RCC 7860 (cell line): Measurements from ENCODE around the gene CCR5.

ENCODE experiments used
- DNase-seq: peaks from one replicate; pipeline ENCODE4 v3.0.0-alpha.2; 2015; ENCODE audit warnings: low spot score
- FAIRE-seq: peaks from 2 replicates; lab custom pipeline; 2012; peaks lifted over from hg19 to GRCh38; lab: Jason Lieb, UNC

Gene CCR5

DNA sequence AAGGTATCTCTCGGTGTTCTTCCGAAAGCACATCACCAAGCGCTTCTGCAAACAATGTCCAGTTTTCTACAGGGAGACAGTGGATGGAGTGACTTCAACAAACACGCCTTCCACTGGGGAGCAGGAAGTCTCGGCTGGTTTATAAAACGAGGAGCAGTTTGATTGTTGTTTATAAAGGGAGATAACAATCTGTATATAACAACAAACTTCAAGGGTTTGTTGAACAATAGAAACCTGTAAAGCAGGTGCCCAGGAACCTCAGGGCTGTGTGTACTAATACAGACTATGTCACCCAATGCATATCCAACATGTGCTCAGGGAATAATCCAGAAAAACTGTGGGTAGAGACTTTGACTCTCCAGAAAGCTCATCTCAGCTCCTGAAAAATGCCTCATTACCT, 12.3 kb upstream of the CCR5 start:
- FAIRE-seq (no peak), DNase-seq (no peak)

DNA sequence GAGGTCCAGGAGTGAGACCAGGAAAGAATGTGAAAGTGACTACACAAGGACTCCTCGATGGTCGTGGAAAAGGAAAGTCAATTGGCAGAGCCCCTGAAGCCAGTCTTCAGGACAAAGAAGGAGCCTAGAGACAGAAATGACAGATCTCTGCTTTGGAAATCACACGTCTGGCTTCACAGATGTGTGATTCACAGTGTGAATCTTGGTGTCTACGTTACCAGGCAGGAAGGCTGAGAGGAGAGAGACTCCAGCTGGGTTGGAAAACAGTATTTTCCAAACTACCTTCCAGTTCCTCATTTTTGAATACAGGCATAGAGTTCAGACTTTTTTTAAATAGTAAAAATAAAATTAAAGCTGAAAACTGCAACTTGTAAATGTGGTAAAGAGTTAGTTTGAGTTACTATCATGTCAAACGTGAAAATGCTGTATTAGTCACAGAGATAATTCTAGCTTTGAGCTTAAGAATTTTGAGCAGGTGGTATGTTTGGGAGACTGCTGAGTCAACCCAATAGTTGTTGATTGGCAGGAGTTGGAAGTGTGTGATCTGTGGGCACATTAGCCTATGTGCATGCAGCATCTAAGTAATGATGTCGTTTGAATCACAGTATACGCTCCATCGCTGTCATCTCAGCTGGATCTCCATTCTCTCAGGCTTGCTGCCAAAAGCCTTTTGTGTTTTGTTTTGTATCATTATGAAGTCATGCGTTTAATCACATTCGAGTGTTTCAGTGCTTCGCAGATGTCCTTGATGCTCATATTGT, 10.8 kb upstream of the CCR5 start:
- peak; percentile 11 for DNase-seq

DNA sequence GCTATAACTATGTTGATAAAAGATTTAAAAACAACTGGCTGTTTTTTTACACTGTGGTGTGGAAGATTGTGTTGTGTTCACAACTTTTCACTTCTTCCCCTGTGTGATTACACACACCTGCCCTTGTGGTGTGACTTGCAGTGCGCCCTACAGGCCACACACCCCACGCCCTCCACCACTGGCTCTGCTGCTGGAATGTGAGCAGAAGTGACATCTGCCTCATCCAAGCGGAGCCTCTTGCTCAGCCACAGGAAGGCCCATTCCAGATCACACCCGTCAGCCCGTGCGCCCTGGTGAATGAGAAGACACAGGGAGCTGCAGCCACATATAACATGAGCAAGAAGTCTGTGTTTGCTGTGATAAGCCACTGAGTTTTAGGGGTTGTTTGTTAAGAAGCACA, 9.8 kb upstream of the CCR5 start:
- no peak for DNase-seq
- FAIRE-seq: no peak

More for the DNA sequence above, 10.8 kb upstream of the CCR5 start:
- no peak for FAIRE-seq

DNA sequence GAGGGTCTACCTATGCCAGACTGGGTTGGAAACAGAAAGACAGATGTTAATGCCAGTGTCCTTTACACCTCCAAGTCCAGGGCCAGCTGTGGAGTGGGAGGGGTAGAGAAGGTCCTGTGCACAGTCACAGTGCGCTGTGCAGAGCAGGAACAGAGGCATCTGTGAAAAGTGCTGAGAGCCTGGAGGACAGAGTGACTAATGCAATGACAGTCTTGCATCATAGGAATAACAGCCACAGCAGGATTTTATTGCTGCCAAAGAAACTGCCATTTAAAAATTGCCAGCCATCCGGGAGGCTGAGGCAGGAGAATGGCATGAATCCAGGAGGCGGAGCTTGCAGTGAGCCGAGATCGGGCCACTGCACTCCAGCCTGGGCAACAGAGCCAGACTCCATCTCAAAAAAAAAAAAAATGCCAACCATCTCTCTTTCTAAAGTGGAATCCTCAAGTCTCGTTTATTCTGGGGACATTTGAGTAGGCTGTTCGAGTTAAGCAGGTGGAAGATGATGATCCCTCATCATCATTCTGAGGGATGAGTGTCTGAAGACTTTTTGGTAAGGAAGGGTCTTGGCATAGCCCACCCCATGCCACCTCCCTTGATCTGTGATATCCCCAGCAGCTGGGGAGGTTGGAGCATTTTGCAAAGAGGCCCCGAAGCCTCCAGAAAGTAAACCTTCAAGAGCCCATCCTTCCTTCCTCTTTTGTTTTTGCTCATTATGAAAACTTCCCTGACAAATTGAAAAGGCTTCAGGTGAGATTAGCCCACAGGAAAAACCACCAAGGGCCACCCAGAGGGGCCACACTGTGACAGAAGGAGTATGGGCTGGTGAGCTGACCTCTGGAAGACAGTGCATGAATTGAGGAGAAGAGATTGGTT, 9.1 kb upstream of the CCR5 start:
- FAIRE-seq (no peak), DNase-seq (peak; percentile 29)

DNA sequence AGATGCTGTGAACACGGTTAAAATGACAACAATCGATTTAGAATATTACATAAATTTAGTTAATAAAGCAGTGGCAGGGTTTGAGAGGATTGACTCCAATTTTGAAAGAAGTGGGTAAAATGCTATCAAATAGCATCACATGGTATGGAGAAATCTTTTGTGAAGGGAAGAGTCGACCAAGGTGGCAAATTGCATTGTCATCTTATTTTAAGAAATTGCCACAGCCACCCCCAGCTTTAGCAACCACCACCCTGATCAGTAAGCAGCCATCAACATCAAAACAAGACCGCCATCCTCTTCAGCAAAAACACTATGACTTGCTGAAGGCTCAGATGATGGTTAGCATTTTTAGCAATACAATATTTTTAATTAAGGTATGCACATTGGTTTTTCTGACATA, 5.7 kb upstream of the CCR5 start:
- FAIRE-seq: no peak
- no peak for DNase-seq

DNA sequence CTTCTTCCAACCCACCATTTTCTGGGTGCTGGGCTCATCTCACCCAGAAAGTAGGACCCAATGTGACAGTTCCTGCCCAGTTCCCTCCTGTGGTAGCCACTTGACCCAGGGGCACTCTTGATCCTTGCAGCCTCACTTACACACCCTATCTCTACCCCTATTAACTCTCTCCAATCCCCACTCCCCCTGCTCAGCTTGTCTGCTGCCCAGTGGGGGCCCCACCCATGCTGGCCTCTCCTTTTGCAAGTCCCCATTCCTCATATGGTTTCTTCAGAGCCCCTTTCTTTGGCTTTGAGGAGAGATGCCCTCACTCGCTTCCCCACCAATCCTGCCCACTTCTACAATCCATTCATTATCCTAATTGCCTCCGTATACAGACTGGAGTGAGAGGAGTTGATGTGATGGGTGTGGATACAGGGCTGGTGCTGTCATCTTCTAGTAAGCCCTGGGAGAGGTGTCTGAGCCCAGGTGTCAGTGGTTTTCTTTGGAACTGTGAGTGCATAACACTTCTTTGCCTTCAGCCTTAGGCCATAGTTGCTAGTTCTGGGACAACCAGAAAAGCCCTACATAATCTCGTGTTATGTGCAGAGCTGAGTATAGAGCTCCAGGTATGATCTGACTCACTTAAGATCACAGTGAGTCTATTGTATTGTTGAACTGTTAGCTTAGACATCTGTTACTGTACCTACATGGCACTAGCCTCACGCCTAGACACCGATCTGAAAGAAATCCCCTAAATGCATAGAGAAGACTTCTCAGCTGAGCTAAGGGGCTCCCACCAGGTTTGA, 4.8 kb upstream of the CCR5 start:
- FAIRE-seq (no peak), DNase-seq (no peak)

DNA sequence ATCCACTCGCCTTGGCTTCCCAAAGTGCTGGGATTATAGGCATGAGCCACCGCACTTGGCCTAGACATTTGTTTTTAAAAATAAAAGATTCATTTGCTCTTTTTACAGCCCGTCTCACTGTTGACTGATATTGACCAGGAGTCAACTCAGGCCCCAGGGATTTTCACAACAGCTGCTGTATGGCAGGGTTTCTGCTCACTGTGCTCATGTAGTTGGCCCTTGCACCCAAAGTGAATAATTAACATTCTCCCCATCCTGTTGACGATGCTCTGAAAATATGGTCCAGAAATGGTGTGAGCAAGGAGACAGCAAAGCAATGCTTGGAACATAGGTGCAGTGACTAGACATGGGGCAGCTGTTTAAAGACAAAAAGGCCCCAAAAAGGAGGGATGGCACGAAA, 2.9 kb upstream of the CCR5 start:
- DNase-seq (no peak), FAIRE-seq (no peak)

DNA sequence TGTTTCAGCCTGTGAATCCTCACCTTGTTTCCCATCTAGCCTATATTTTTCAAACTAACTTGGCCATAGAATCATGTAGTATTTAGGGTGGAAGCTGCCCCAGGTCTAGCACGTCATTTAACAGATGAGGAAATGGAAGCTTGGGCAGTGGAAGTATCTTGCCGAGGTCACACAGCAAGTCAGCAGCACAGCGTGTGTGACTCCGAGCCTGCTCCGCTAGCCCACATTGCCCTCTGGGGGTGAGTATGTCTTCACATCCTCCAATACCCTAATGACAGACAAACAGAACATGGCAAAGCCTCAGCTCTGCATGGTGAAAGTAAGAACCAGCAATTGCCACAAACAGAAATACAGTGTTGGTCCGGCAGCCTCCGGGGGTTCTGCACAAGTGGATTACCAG, 2.2 kb upstream of the CCR5 start:
- no peak for DNase-seq
- FAIRE-seq: no peak

DNA sequence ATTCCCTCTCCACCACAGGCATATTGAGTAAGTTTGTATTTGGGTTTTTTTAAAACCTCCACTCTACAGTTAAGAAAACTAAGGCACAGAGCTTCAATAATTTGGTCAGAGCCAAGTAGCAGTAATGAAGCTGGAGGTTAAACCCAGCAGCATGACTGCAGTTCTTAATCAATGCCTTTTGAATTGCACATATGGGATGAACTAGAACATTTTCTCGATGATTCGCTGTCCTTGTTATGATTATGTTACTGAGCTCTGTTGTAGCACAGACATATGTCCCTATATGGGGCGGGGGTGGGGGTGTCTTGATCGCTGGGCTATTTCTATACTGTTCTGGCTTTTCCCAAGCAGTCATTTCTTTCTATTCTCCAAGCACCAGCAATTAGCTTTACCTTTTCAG, 1.6 kb upstream of the CCR5 start:
- DNase-seq: no peak
- no peak for FAIRE-seq

DNA sequence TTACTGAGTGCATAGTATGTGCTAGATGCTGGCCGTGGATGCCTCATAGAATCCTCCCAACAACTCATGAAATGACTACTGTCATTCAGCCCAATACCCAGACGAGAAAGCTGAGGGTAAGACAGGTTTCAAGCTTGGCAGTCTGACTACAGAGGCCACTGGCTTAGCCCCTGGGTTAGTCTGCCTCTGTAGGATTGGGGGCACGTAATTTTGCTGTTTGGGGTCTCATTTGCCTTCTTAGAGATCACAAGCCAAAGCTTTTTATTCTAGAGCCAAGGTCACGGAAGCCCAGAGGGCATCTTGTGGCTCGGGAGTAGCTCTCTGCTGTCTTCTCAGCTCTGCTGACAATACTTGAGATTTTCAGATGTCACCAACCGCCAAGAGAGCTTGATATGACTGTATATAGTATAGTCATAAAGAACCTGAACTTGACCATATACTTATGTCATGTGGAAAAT, 1.0 kb upstream of the CCR5 start:
- FAIRE-seq (no peak), DNase-seq (no peak)

DNA sequence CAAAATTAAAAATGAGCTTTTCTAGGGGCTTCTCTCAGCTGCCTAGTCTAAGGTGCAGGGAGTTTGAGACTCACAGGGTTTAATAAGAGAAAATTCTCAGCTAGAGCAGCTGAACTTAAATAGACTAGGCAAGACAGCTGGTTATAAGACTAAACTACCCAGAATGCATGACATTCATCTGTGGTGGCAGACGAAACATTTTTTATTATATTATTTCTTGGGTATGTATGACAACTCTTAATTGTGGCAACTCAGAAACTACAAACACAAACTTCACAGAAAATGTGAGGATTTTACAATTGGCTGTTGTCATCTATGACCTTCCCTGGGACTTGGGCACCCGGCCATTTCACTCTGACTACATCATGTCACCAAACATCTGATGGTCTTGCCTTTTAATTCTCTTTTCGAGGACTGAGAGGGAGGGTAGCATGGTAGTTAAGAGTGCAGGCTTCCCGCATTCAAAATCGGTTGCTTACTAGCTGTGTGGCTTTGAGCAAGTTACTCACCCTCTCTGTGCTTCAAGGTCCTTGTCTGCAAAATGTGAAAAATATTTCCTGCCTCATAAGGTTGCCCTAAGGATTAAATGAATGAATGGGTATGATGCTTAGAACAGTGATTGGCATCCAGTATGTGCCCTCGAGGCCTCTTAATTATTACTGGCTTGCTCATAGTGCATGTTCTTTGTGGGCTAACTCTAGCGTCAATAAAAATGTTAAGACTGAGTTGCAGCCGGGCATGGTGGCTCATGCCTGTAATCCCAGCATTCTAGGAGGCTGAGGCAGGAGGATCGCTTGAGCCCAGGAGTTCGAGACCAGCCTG, 984 bp downstream of the CCR5 start:
- DNase-seq (no peak), FAIRE-seq (no peak)

DNA sequence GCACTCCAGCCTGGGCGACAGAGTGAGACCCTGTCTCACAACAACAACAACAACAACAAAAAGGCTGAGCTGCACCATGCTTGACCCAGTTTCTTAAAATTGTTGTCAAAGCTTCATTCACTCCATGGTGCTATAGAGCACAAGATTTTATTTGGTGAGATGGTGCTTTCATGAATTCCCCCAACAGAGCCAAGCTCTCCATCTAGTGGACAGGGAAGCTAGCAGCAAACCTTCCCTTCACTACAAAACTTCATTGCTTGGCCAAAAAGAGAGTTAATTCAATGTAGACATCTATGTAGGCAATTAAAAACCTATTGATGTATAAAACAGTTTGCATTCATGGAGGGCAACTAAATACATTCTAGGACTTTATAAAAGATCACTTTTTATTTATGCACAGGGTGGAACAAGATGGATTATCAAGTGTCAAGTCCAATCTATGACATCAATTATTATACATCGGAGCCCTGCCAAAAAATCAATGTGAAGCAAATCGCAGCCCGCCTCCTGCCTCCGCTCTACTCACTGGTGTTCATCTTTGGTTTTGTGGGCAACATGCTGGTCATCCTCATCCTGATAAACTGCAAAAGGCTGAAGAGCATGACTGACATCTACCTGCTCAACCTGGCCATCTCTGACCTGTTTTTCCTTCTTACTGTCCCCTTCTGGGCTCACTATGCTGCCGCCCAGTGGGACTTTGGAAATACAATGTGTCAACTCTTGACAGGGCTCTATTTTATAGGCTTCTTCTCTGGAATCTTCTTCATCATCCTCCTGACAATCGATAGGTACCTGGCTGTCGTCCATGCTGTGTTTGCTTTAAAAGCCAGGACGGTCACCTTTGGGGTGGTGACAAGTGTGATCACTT, 2.0 kb downstream of the CCR5 start:
- FAIRE-seq: no peak
- DNase-seq: no peak

DNA sequence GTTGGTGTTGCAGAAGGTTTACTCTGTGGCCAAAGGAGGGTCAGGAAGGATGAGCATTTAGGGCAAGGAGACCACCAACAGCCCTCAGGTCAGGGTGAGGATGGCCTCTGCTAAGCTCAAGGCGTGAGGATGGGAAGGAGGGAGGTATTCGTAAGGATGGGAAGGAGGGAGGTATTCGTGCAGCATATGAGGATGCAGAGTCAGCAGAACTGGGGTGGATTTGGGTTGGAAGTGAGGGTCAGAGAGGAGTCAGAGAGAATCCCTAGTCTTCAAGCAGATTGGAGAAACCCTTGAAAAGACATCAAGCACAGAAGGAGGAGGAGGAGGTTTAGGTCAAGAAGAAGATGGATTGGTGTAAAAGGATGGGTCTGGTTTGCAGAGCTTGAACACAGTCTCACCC, 4.0 kb downstream of the CCR5 start:
- DNase-seq: no peak
- FAIRE-seq: no peak

DNA sequence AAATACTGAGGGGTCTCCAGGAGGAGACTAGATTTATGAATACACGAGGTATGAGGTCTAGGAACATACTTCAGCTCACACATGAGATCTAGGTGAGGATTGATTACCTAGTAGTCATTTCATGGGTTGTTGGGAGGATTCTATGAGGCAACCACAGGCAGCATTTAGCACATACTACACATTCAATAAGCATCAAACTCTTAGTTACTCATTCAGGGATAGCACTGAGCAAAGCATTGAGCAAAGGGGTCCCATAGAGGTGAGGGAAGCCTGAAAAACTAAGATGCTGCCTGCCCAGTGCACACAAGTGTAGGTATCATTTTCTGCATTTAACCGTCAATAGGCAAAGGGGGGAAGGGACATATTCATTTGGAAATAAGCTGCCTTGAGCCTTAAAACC, 4.5 kb downstream of the CCR5 start:
- FAIRE-seq: no peak

DNA sequence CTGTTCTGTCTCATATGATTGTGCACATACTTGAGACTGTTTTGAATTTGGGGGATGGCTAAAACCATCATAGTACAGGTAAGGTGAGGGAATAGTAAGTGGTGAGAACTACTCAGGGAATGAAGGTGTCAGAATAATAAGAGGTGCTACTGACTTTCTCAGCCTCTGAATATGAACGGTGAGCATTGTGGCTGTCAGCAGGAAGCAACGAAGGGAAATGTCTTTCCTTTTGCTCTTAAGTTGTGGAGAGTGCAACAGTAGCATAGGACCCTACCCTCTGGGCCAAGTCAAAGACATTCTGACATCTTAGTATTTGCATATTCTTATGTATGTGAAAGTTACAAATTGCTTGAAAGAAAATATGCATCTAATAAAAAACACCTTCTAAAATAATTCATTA, 5.1 kb downstream of the CCR5 start:
- FAIRE-seq (no peak), DNase-seq (no peak)

More for the DNA sequence above, 4.5 kb downstream of the CCR5 start:
- DNase-seq: no peak

DNA sequence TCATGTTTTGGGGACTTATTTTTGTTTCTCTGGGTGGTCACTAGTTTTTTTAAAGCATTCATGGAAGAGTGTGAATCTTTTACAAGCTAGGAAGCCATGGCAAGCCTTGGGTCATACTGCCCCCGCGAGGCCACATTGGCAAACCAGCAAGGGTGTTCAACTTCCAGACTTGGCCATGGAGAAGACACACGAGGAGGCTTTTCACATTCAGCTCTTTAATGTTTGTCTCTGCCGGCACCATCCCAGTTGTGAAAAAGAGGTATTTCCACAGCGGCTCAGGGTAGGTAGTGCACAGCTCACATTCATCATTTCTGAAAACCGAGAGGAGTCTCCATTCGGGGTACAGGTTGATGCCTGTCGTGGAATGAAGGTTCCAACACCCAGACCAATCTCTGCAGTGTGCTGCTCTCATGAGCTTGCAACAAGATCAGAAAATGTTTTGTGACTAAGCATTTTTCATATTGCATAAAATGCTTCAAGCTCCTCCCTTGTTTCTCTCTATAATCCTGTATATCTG, 7.7 kb downstream of the CCR5 start:
- DNase-seq (no peak), FAIRE-seq (no peak)

DNA sequence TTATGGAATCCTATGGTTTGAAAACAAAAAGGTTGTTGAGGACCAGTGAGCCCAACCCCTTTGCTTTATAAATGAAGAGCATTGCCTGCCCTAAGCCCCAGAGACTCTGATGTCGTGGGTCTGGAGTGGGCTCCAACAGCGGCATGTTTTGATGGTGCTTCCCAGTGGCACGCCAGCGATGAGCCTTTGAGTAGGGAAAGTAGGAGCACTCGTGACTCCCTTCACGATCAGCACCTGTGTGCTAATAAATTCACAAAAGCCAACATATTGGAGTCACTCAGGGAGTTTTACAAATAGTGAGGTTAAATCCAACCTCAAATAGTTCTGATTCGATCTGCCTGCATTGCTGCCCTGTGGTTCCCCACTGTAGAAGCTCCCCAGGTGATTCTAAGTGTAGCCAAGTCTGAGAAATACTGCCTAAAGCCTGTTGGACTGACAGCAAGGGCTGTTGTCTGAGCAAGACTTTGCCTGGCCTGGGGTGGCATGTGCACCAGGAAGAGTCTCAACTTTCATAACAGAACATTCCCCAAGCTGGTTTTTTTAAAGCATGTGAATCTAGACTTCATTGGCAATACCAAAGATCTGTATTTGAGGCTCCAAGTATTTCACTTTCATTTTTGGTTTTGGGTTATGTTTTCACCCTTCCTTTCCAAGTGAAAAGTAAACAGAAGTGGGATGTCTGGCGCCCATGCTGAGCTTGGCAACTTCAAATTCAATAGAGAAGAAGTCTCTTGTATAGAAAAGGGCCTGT, 9.9 kb downstream of the CCR5 start:
- FAIRE-seq: no peak

DNA sequence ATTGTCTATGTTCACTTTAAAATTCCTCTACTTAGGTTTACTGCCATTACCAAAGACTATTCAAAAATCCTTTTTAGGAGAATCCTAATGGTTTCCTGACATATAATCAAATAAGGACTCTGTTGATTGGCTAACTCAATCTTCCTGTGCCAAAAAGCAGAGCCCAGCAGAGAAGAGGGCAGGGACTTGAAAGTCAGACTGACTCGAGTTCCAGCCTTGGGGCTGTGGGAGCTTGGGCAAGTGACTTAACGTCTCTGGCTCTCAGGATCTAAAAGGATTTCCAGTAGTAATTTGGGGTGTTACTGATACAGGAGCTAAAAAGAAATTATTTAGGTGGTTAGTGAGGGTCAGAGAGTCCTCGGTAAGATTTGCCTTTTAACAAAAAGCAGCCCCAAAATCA, 10.9 kb downstream of the CCR5 start:
- DNase-seq (no peak), FAIRE-seq (no peak)

More for the DNA sequence above, 9.9 kb downstream of the CCR5 start:
- no peak for DNase-seq
